ENCODE measurements around the gene LBX1. TPM values are rescaled to one million over a fixed set of nuclear protein-coding genes. Genes with fewer than 3 reads are reported as not detected.

LBX1 gene, protein sequence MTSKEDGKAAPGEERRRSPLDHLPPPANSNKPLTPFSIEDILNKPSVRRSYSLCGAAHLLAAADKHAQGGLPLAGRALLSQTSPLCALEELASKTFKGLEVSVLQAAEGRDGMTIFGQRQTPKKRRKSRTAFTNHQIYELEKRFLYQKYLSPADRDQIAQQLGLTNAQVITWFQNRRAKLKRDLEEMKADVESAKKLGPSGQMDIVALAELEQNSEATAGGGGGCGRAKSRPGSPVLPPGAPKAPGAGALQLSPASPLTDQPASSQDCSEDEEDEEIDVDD
- not detected for polyA plus RNA-seq

DNA sequence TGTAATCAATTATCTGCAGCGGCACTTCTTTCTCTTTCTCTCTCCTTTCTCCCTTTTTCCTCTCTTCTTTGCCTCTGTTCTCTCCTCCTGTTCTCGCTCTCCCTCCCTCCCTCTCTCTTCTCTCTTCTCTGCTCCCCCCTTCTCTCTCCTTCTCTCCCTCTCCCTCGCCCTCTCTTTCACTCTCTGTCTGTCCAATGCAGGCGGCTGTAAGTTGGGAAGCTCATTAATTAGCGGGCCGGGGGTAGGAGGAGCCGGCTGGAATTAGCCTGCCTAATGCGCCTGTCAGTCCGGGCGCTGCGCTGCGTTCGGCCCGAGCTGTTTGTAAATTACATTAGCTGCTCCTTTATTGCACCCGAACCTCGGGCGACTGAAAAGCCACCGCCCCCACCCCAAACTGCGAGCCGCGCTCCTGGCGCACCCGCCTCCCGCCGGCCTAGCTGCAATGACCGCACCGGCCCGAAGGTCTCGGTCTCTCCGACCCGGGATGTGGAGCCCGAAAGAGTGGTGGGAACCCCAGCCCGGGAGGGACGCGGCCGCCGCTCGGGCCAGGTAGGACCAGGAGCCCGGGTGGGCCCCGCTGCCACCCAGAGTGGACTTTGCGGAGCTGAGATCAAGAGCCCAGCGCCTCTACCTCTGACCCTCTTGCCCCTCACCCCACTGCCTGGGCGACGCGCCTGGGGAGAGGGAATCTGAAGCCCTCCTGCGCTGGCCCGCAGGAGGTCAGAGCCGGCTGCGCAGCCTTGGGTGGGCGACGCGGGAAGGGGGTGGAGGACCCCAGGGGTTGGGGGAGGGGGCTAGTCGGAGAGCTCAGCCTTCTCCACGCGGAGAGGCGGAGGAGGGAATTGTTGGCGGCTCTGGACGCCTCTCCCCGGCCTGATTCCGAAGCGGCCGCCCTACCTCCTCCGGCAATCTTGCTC is at the start of gene LBX1:
Gene LBX1 (minus strand): TSS at position 198 of the 917 bp plus-strand sequence. CDS start 648 bp downstream, outside the sequence.
- H3K27me3 ChIP-seq (ENCODE audit: control insufficient read depth in 1 of 2, insufficient read depth in 2 of 2, low read length in 2 of 2), result peaks cover 5 to 52% of the 10 kb centered on the region in 2 donors
- no peaks in the 10 kb centered on the region for H3K36me3 ChIP-seq (ENCODE audit: control insufficient read depth in 2 of 2, insufficient read depth in 2 of 2, low read length in 1 of 2)
- H3K4me1 ChIP-seq (ENCODE audit: control insufficient read depth in 2 of 2, insufficient read depth in 2 of 2, low read length in 1 of 2), result peaks cover 18 to 21% of the 10 kb centered on the region in 2 donors
- WGBS, 2 donors, result 3% methylated on average over 59 to 63 of the region's 63 CpGs
- no peak within 1 kb of the TSS for H3K27ac ChIP-seq (ENCODE audit: low read depth in 2 of 2, low read length in 1 of 2)
- no peaks in the 10 kb centered on the region for H3K9me3 ChIP-seq (ENCODE audit: control insufficient read depth in 2 of 2, insufficient read depth in 1 of 2, low read depth in 1 of 2, low read length in 1 of 2)
- H3K4me3 ChIP-seq (ENCODE audit: low read depth in 1 of 2, low read length in 2 of 2), result peak within 1 kb of the TSS in 1 of 2 donors; percentile 11

DNA sequence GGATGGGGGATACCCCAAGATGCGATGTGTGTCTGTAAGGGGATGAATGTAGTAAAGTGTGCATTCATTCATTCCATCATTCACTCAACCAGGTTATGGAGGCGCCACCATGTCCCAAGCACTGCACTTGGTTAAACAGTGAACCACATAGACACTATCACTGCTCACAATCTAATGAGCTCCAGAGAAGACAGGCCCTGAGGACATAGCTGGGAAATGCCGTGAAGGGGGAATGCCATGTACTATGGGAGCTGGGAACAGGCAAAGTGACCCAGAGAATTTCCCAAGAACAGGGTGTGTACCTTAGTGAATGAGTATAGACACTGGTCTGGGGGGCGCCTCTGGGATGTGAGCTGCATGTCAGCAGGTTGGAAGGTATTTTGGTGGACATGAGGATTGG is 44.5 kb upstream of the LBX1 start:
- Histone ChIP-seq H3K27ac (ENCODE audit: low read depth in 2 of 2, low read length in 1 of 2) (no peak overlapping the region), H3K4me1 (ENCODE audit: control insufficient read depth in 2 of 2, insufficient read depth in 2 of 2, low read length in 1 of 2) (no peaks in the 10 kb centered on the region), H3K4me3 (ENCODE audit: low read depth in 1 of 2, low read length in 2 of 2) (no peak overlapping the region), H3K27me3 (ENCODE audit: control insufficient read depth in 1 of 2, insufficient read depth in 2 of 2, low read length in 2 of 2) (no peaks in the 10 kb centered on the region), H3K9me3 (ENCODE audit: control insufficient read depth in 2 of 2, insufficient read depth in 1 of 2, low read depth in 1 of 2, low read length in 1 of 2) (no peaks in the 10 kb centered on the region), H3K36me3 (ENCODE audit: control insufficient read depth in 2 of 2, insufficient read depth in 2 of 2, low read length in 1 of 2) (no peaks in the 10 kb centered on the region)
- WGBS, 2 donors, result 81 to 87% methylated on average over 4 of the region's 4 CpGs

DNA sequence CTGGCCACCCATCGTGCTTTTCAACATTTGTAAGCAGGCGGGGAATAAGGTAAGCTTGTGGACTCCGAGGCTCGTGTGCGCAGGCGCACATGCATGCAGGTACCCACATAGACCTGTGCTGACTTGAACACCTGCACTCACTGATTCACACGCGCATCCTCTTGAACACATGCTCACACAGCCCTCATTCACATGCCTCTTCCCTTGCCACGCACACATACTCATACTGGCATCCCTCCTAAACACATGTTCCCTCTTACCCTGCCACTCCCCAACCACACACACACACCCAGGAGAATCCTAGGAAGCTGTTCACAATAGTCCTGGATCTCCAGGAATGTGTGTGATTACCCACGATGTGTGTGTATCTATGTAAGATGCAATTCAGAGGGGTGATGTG is 44.1 kb upstream of the LBX1 start:
- H3K4me3 ChIP-seq (ENCODE audit: low read depth in 1 of 2, low read length in 2 of 2), result no peak overlapping the region
- WGBS, 2 donors, result 75 to 79% methylated on average over 10 of the region's 10 CpGs
- no peaks in the 10 kb centered on the region for H3K4me1 ChIP-seq (ENCODE audit: control insufficient read depth in 2 of 2, insufficient read depth in 2 of 2, low read length in 1 of 2)
- H3K36me3 ChIP-seq (ENCODE audit: control insufficient read depth in 2 of 2, insufficient read depth in 2 of 2, low read length in 1 of 2), result no peaks in the 10 kb centered on the region
- H3K9me3 ChIP-seq (ENCODE audit: control insufficient read depth in 2 of 2, insufficient read depth in 1 of 2, low read depth in 1 of 2, low read length in 1 of 2), result no peaks in the 10 kb centered on the region
- H3K27me3 ChIP-seq (ENCODE audit: control insufficient read depth in 1 of 2, insufficient read depth in 2 of 2, low read length in 2 of 2), result no peaks in the 10 kb centered on the region
- no peak overlapping the region for H3K27ac ChIP-seq (ENCODE audit: low read depth in 2 of 2, low read length in 1 of 2)

DNA sequence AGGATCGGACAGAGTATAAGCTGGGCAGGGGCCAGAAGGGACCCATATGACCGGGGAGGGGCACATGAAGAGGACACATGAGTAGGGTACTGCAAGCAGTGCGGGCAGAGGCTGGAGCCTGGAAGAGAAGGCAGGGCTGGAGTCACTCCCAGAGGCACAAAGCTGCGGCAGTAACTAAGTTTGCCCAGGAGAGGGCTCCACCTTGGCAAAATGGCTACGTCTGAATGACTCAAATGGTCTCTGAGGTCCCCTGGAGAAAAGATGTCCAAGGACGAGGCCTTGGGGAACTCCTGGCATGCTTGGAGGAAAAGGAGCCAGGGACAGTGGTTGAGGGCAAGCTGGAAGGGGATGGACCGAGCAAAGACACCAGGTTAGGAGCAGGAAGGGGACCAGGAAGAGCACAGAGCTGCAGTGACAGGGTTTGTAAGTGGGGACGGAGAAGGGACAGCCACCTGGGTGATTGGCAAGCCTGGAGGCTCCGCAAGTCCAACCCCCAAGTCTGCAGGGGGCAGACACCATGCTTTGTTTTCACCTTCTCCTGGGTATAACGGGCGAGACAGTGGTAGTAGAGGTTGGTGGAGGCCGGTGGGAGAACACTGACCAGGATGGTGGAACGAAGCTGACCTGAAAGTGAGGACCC is 43.1 kb upstream of the LBX1 start:
- Histone ChIP-seq H3K4me1 (ENCODE audit: control insufficient read depth in 2 of 2, insufficient read depth in 2 of 2, low read length in 1 of 2) (no peaks in the 10 kb centered on the region), H3K9me3 (ENCODE audit: control insufficient read depth in 2 of 2, insufficient read depth in 1 of 2, low read depth in 1 of 2, low read length in 1 of 2) (no peaks in the 10 kb centered on the region), H3K4me3 (ENCODE audit: low read depth in 1 of 2, low read length in 2 of 2) (no peak overlapping the region), H3K27me3 (ENCODE audit: control insufficient read depth in 1 of 2, insufficient read depth in 2 of 2, low read length in 2 of 2) (no peaks in the 10 kb centered on the region), H3K36me3 (ENCODE audit: control insufficient read depth in 2 of 2, insufficient read depth in 2 of 2, low read length in 1 of 2) (no peaks in the 10 kb centered on the region), H3K27ac (ENCODE audit: low read depth in 2 of 2, low read length in 1 of 2) (no peak overlapping the region)
- 40 to 44% methylated on average over 13 of the region's 13 CpGs for WGBS, 2 donors

DNA sequence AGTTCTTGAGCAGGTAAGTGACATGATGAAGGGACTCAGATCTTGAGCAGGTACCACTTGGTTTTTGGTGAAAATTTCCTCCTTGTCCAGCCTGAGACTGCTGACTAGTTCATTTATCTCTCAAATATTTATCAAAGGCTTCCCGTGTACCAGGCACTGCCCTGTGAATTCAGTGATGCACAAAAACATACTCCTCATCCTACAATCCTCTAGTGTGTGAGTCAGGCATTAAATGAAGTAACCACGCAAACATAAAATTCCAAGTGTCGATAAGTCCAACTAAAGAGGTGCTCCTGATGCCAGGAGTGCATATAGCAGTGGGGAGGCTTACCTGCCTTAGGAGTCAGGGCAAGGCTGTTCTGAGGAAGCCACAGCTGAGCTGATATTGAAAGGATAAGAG is 41.5 kb upstream of the LBX1 start:
- no peaks in the 10 kb centered on the region for H3K36me3 ChIP-seq (ENCODE audit: control insufficient read depth in 2 of 2, insufficient read depth in 2 of 2, low read length in 1 of 2)
- H3K4me3 ChIP-seq (ENCODE audit: low read depth in 1 of 2, low read length in 2 of 2), result no peak overlapping the region
- H3K9me3 ChIP-seq (ENCODE audit: control insufficient read depth in 2 of 2, insufficient read depth in 1 of 2, low read depth in 1 of 2, low read length in 1 of 2), result no peaks in the 10 kb centered on the region
- no peak overlapping the region for H3K27ac ChIP-seq (ENCODE audit: low read depth in 2 of 2, low read length in 1 of 2)
- H3K27me3 ChIP-seq (ENCODE audit: control insufficient read depth in 1 of 2, insufficient read depth in 2 of 2, low read length in 2 of 2), result no peaks in the 10 kb centered on the region
- WGBS, 2 donors, result 71 to 79% methylated on average over 3 of the region's 3 CpGs
- H3K4me1 ChIP-seq (ENCODE audit: control insufficient read depth in 2 of 2, insufficient read depth in 2 of 2, low read length in 1 of 2), result no peaks in the 10 kb centered on the region

DNA sequence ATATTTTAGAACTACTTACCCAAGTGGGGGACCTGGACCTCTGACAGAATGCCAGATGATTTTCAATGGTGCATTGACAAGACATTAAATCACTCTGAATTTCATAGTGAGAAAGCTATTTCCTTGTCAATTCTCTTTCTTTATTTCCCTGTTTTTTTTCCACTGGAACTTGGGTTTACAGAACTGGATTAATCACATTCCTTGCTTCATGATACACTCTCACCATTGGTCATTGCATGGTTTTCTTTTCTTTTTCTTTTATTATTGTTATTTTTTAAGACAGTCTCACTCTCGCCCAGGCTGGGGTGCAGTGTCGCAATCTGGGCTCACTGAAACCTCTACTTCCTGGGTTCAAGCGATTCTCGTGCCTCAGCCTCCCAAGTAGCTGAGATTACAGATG is 38.5 kb upstream of the LBX1 start:
- Histone ChIP-seq H3K4me1 (ENCODE audit: control insufficient read depth in 2 of 2, insufficient read depth in 2 of 2, low read length in 1 of 2) (no peaks in the 10 kb centered on the region), H3K27me3 (ENCODE audit: control insufficient read depth in 1 of 2, insufficient read depth in 2 of 2, low read length in 2 of 2) (no peaks in the 10 kb centered on the region), H3K4me3 (ENCODE audit: low read depth in 1 of 2, low read length in 2 of 2) (no peak overlapping the region), H3K9me3 (ENCODE audit: control insufficient read depth in 2 of 2, insufficient read depth in 1 of 2, low read depth in 1 of 2, low read length in 1 of 2) (no peaks in the 10 kb centered on the region), H3K36me3 (ENCODE audit: control insufficient read depth in 2 of 2, insufficient read depth in 2 of 2, low read length in 1 of 2) (no peaks in the 10 kb centered on the region), H3K27ac (ENCODE audit: low read depth in 2 of 2, low read length in 1 of 2) (no peak overlapping the region)
- 83 to 86% methylated on average over 4 of the region's 4 CpGs for WGBS, 2 donors

DNA sequence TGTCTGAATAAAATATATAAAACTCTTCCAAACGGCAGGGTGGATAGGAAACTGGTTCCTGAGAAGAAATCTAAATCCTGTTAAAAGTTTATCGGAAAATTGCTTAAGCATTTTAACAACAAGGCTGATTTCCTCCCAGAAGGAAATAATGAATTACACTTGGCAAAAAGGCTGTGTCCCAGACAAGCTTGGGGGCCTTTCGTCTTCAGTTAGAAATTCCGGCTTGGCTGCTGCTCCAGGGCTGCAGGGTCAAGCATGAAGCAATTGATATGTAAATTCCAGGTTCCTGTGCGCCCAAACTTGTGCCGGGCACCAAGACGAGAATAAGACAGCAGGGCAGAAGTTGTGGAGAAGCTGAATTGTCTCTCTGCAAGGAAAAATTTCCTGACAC is 38.0 kb upstream of the LBX1 start:
- H3K27me3 ChIP-seq (ENCODE audit: control insufficient read depth in 1 of 2, insufficient read depth in 2 of 2, low read length in 2 of 2), result no peaks in the 10 kb centered on the region
- WGBS, 2 donors, result 50 to 62% methylated on average over 7 of the region's 7 CpGs

DNA sequence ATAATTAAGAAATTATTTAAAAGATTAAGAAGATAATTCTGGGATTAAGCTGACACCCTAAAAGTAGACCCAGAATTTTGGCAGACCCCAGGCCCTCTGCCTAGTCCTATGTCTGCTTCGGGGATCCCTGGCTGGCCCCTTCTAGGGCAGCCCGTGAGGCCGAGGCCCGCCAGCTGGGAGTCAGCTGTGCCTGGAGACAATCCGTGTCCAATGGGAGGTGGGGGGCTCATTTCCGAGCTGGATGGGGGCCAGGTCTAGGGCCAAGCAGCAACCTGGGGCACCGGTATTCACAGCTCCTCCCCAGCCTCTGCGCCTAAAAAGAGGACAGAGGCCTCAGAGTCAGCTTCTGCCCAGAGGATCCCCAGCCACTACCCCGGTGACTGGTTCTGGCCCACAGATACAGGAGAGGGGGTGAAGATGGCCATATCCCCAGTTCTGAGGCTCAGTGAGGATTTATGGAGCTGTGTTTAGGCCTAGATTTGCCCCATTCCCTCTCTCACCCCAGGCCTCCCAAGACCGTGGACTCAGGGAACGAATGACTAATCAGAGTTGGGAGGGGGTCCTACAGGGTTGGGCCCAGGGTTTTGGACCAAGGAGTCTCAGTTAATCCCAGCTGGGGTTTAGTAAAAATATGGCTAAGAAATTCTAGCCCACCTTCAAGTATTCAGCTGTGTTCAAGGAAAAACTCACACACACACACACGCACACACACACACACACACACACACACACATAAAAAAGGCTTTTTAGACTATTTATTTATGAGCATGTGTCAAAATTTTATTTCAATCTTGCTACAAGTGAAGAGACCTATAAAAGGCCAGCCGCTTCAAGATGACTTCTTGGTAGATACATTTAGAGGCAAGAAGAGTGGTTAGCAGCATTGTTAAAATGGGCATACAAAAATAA is 37.4 kb upstream of the LBX1 start:
- H3K27ac ChIP-seq (ENCODE audit: low read depth in 2 of 2, low read length in 1 of 2), result no peak overlapping the region
- no peaks in the 10 kb centered on the region for H3K4me1 ChIP-seq (ENCODE audit: control insufficient read depth in 2 of 2, insufficient read depth in 2 of 2, low read length in 1 of 2)
- H3K4me3 ChIP-seq (ENCODE audit: low read depth in 1 of 2, low read length in 2 of 2), result no peak overlapping the region
- H3K27me3 ChIP-seq (ENCODE audit: control insufficient read depth in 1 of 2, insufficient read depth in 2 of 2, low read length in 2 of 2), result no peaks in the 10 kb centered on the region
- no peaks in the 10 kb centered on the region for H3K9me3 ChIP-seq (ENCODE audit: control insufficient read depth in 2 of 2, insufficient read depth in 1 of 2, low read depth in 1 of 2, low read length in 1 of 2)
- no peaks in the 10 kb centered on the region for H3K36me3 ChIP-seq (ENCODE audit: control insufficient read depth in 2 of 2, insufficient read depth in 2 of 2, low read length in 1 of 2)
- WGBS, 2 donors, result 80 to 83% methylated on average over 13 of the region's 13 CpGs

More for the DNA sequence above, 38.0 kb upstream of the LBX1 start:
- no peaks in the 10 kb centered on the region for H3K9me3 ChIP-seq (ENCODE audit: control insufficient read depth in 2 of 2, insufficient read depth in 1 of 2, low read depth in 1 of 2, low read length in 1 of 2)
- no peak overlapping the region for H3K4me3 ChIP-seq (ENCODE audit: low read depth in 1 of 2, low read length in 2 of 2)
- no peaks in the 10 kb centered on the region for H3K36me3 ChIP-seq (ENCODE audit: control insufficient read depth in 2 of 2, insufficient read depth in 2 of 2, low read length in 1 of 2)
- H3K27ac ChIP-seq (ENCODE audit: low read depth in 2 of 2, low read length in 1 of 2), result no peak overlapping the region
- H3K4me1 ChIP-seq (ENCODE audit: control insufficient read depth in 2 of 2, insufficient read depth in 2 of 2, low read length in 1 of 2), result no peaks in the 10 kb centered on the region

Measured in esophagus (tissue), 2 donors.